ENCODE data around the gene RIC1. TPM values are rescaled to one million over a fixed set of nuclear protein-coding genes. Genes with fewer than 3 reads are reported as not detected.

The RIC1 gene
- total and polyA plus RNA-seq, 2 of the 13 experiments (the other 11 are each of a cell fraction or from before 2014, with no cell fraction given) = 18.2 to 19.0 TPM

DNA sequence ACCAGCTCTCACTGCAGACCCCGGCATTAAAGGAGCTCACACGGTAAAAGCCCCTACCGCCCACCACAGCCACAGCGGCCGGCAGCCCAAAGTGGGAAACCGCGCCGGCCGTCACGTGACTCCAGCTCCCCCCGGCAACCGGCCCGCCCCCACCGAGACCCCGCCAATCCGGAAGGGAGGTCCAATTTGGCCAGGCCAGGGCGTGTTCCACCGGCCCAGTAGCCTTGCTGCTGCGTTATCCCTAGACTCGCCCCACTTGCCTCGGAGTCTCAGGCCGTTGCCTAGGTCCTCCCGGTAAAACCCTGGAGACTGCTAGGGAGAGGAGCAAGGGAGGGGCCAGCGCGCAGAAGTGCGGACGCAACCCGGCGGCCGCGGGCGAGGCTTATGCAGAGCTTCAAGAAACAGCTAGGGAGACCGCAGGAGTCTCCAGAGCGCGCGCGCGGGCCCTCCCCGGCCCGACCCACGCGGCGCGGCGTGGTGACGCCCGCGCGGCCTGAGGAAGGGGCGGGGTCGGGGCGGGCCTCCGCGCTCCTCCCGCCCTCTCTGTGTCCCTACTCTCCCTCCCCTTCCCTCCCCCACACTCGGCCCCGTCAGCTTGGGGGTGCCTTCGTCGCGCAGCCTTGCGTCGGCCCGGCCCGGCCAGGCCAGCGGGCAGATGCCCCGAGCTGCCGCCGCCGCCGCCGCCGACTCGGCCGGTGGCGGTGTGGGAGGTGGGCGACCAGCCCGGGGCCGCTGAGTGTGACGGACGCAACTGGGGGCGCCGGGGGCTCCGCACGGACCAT lies at the start of gene RIC1 (continued):
- TF ChIP-seq, protein P1, sequence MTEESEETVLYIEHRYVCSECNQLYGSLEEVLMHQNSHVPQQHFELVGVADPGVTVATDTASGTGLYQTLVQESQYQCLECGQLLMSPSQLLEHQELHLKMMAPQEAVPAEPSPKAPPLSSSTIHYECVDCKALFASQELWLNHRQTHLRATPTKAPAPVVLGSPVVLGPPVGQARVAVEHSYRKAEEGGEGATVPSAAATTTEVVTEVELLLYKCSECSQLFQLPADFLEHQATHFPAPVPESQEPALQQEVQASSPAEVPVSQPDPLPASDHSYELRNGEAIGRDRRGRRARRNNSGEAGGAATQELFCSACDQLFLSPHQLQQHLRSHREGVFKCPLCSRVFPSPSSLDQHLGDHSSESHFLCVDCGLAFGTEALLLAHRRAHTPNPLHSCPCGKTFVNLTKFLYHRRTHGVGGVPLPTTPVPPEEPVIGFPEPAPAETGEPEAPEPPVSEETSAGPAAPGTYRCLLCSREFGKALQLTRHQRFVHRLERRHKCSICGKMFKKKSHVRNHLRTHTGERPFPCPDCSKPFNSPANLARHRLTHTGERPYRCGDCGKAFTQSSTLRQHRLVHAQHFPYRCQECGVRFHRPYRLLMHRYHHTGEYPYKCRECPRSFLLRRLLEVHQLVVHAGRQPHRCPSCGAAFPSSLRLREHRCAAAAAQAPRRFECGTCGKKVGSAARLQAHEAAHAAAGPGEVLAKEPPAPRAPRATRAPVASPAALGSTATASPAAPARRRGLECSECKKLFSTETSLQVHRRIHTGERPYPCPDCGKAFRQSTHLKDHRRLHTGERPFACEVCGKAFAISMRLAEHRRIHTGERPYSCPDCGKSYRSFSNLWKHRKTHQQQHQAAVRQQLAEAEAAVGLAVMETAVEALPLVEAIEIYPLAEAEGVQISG (CRISPR knock-in tag; IDR thresholded peaks at IDR 0.05) = peak; percentile 68
- 0 out of 2 replicates have a peak, but pooled peaks have one; percentile 1 for TF ChIP-seq ZNF333 (CRISPR knock-in tag; IDR thresholded peaks at IDR 0.05; ENCODE audit: borderline replicate concordance)
- TF ChIP-seq TAF1 (CRISPR knock-in tag; IDR thresholded peaks at IDR 0.05) = peak; percentile 80
- peak; percentile 47; the same call in 1 of the 2 replicates for TF ChIP-seq ERF (CRISPR knock-in tag; IDR thresholded peaks at IDR 0.05)
- TF ChIP-seq ETV5 (CRISPR knock-in tag; IDR thresholded peaks at IDR 0.05; ENCODE audit: borderline replicate concordance) = 0 out of 2 replicates have a peak, but pooled peaks have one; percentile 14
- TF ChIP-seq ELF1 (CRISPR knock-in tag; IDR thresholded peaks at IDR 0.05) = peak; percentile 50; the same call in 1 of the 2 replicates
- TF ChIP-seq, protein P2, sequence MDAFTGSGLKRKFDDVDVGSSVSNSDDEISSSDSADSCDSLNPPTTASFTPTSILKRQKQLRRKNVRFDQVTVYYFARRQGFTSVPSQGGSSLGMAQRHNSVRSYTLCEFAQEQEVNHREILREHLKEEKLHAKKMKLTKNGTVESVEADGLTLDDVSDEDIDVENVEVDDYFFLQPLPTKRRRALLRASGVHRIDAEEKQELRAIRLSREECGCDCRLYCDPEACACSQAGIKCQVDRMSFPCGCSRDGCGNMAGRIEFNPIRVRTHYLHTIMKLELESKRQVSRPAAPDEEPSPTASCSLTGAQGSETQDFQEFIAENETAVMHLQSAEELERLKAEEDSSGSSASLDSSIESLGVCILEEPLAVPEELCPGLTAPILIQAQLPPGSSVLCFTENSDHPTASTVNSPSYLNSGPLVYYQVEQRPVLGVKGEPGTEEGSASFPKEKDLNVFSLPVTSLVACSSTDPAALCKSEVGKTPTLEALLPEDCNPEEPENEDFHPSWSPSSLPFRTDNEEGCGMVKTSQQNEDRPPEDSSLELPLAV (CRISPR knock-in tag; conservative IDR thresholded peaks at IDR 0.05; ENCODE audit: low read depth) = no peak
- TF ChIP-seq THAP11 (CRISPR knock-in tag; IDR thresholded peaks at IDR 0.05) = peak; percentile 55
- TF ChIP-seq ISL2 (CRISPR knock-in tag; IDR thresholded peaks at IDR 0.05) = peak; percentile 56; the same call in 1 of the 2 replicates
- TF ChIP-seq, protein P3, sequence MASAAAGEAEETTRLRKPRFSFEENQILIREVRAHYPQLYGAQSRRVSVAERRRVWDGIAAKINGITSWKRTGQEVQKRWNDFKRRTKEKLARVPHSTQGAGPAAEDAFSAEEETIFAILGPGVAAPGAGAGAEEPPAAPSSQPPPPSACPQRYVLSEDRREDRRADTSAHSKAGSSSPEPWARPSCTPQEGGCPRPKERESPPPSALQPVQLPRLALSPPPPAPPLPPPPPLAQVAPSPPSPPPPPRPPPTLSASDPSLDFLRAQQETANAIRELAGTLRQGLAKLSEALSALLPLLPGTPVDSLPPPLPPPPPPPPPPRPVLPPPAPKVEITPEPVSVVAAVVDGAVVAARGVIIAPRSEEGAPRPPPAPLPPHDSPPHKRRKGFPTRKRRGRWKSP (CRISPR knock-in tag; IDR thresholded peaks at IDR 0.05) = peak; percentile 65; the same call in 1 of the 2 replicates
- peak; percentile 58; the same call in 1 of the 2 replicates for TF ChIP-seq HDAC1 (CRISPR knock-in tag; IDR thresholded peaks at IDR 0.05)
- TF ChIP-seq KAT8 (CRISPR knock-in tag; IDR thresholded peaks at IDR 0.05) = peak; percentile 74
- TF ChIP-seq ZNF761 (CRISPR knock-in tag; conservative IDR thresholded peaks at IDR 0.05) = 0 out of 2 replicates have a peak, but pooled peaks have one; percentile 45
- TF ChIP-seq CREB1 (IDR thresholded peaks at IDR 0.05) = peak; percentile 4; the same call in 1 of the 2 replicates
- TF ChIP-seq CREB1 (CRISPR knock-in tag; IDR thresholded peaks at IDR 0.05) = no peak
- TF ChIP-seq ZNF263 (CRISPR knock-in tag; IDR thresholded peaks at IDR 0.05) = peak; percentile 29; the same call in 1 of the 2 replicates
- no peak for TF ChIP-seq SATB2 (CRISPR knock-in tag; IDR thresholded peaks at IDR 0.05)
- TF ChIP-seq SRSF1 (optimal IDR thresholded peaks at IDR 0.05; ENCODE audit: low read depth, low read length) = peak; percentile 62
- no peak; the same call in 1 of the 2 replicates for TF ChIP-seq KDM5A (IDR thresholded peaks at IDR 0.05; ENCODE audit: borderline replicate concordance, low read length)
- TF ChIP-seq MIER3 (CRISPR knock-in tag; IDR thresholded peaks at IDR 0.05; ENCODE audit: borderline replicate concordance) = peak; percentile 25; the same call in 1 of the 2 replicates
- TF ChIP-seq MED13 (CRISPR knock-in tag; IDR thresholded peaks at IDR 0.05) = peak; percentile 29; the same call in 1 of the 2 replicates
- TF ChIP-seq ZNF292 (CRISPR knock-in tag; IDR thresholded peaks at IDR 0.05; ENCODE audit: borderline replicate concordance, low read depth) = peak; percentile 48; the same call in 1 of the 2 replicates
- TF ChIP-seq NFKBIZ (CRISPR knock-in tag; IDR thresholded peaks at IDR 0.05) = no peak
- TF ChIP-seq ZNF83 (CRISPR knock-in tag; IDR thresholded peaks at IDR 0.05; ENCODE audit: borderline replicate concordance) = peak; percentile 72; the same call in 1 of the 2 replicates
